Left colon (tissue), 2 donors: ENCODE results near the gene MAEA. TPM values are rescaled to one million over a fixed set of nuclear protein-coding genes. Genes with fewer than 3 reads are reported as not detected.

Experiments used
- ATAC-seq: fragments of 200-7000 bp; cut with Tn5 transposase; one replicate; pipeline ENCODE4 v1.9.1; 2020; ENCODE audit warnings: mild to moderate bottlenecking, moderate library complexity
- DNase-seq, 2 donors: peaks; one replicate each; pipeline ENCODE4 v3.0.0-alpha.2; 2020
- intact Hi-C, 2 donors: fragments of 100-400 bp; cut with DNase I in 1 of 2; cut with micrococcal nuclease in 1 of 2; formaldehyde crosslinking; loops; one replicate each; pipeline versions ENCODE4 v1.11.2 to v1.14.0; 2022; cut with DNase I, micrococcal nuclease
- long read RNA-seq: library from polyadenylated mRNA; unstranded; transcript quantifications from one replicate; pipeline ENCODE4 v2.0.0, GENCODE V29; 2021
- total RNA-seq, 2 donors: library from RNA; stranded (reverse); fragmentation: NEBNext Ultra II Directional; extraction: Animal tissue kit (Norgen Biotek cat#: 25700); gene quantifications; one replicate each; pipeline ENCODE4 v1.2.1, GENCODE V29; 2021
- donor health status: DM: no; HTN: no; CAD: no.
- donor health status: DM: yes; HTN: yes; CAD: no.

MAEA gene
- 100 to 1,000 TPM in 1 of 2 donors, 10 to 100 TPM in 1; 88.7 to 101 TPM for total RNA-seq
- long read RNA-seq, transcript MAEA-204 (4 exons, 2,069 nt), result minor isoform, 6 of 315 reads
- long read RNA-seq, transcript MAEA-202 (9 exons, 2,222 nt), result major isoform, 245 of 315 reads
- long read RNA-seq, partial matches to known transcripts, result 28 of 315 reads
- long read RNA-seq, other reads (novel, unspliced or antisense), result 31 of 315 reads

DNA sequence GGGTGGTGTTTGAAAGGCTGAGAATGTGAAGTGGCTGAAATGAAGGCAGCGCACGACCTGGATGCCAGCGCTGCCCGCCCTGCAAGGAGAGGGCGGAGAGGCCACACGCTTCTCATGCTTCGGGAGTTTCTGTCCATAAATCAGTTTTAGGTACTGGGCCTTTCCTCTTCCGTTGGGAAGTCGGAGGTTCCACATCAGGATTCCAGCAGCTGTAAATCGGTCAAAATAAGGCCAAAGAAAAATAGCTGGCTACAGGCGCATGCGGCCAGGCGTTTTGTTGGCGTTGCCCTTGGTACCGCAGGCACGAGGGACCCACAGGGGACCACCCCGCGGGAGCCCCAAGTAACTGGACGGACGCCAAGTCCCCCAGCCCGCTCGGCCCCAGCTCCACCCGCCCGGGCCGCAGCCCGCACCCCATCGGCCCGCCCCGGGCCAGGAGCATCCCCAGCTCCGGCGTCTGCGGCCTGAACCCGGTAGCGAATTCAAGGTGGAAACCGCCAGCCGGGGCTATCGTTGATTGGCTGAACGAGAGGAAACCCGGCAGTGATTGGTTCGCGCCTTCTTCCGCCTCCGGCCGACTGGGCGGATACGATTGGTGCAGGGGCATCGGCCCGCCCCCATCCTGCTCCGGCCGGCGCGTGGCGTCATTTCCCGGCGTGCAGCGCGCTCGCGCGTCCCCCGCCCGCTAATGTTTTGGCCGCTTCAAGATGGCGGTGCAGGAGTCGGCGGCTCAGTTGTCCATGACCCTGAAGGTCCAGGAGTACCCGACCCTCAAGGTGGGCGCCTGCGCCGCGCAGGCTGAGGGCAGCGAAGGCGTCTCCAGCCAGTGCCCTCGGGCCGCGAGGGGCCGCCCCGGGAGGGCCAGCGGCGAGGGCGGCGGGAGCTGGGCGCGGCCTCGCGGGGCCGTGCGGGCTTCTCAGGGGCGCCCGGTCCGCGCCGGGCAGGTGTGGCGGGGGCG, at the start of gene MAEA:
Gene MAEA (plus strand): TSS at position 685 of the 958 bp plus-strand sequence. CDS start 23 bp downstream, at position 708.
- DNase-seq (peak; percentile 97), ATAC-seq (peak; percentile 92)
- intact Hi-C loops, result no loop called here

DNA sequence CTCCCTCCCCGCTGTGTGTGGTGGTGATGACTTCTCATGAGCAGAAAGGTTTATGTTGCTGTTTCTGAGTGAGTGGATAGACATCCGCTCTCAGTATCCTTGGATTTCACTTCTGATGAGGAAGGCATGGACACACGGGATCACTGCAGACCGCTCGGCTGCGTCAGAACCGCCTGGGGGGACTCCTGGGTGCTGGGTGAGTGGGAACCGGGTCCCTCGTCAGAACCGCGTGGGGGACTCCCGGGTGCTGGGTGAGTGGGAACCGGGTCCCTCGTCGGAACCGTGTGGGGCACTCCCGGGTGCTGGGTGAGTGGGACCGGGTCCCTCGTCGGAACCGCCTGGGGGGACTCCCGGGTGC, 49.8 kb upstream of the MAEA start:
- DNase-seq (peak in 1 of 2 donors; percentile 16), ATAC-seq (no peak)
- intact Hi-C loops, result loop anchor here (10.0 kb wide), 2 partner anchors 75 to 105 kb away; partner anchors contain the start of gene UVSSA (in 1 of the 2)

DNA sequence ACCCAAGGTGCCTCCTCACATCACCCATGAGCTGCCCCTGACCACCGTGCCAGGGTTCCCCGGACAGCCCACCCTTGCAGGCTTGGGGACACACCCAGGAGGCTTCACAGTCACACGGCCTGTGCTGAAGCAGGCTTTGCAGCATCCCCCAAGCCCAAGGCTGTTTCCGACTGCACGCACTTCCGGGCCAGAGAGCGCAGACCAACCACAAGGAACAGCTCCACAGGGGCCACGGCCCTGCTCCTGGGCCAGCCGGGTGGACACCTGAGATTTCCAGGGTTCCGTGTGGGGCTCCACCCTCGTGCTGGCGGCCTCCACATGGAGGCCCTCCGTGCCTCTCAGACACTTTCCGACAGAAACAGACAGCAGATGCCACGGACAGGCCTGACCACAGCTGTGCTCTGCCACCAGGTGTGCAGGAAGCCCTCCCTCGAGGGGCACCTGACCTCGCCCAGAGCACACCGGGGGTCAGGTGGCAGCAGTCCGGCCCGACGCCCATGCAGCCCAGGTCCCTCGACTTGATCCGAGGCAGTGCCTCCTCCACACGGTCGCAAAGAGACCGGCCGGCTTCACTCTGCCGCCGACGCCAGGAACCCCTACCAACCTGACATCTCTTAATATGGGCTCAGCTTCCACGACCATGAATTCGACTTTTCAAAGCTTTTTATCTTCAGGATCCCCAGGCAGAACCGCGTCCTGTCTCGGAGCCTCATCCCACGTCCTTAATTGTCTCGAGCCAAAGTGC, 48.8 kb upstream of the MAEA start:
- intact Hi-C loops, result loop anchor here (10.0 kb wide), 2 partner anchors 76 to 104 kb away; partner anchors contain the start of gene UVSSA (in 1 of the 2)
- ATAC-seq (no peak), DNase-seq (peak in 1 of 2 donors; percentile 19)

DNA sequence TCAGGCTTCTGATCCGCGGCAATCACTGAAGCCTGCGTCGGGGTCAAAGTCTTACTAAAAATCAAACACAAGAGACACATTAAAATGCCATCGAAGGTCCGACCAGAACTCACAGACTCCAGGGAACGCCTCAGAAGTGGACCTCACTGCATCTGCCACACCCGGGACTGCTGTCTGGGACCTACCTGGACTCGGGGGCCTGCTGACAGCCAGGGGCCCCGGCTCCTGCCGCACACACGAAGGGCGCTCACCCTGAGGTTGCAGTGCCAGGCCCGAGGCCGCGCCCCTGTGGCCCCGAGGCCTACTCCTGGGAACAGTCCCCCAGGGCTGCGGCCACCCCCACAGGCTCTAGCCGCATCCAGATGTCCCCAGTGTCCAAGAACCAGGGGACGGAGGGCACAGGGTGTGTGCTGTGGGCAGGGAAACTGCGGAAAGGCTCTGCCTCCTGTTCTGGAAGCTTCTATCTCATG, 48.2 kb upstream of the MAEA start:
- intact Hi-C loops, result loop anchor here (10.0 kb wide), 2 partner anchors 77 to 103 kb away; partner anchors contain the start of gene UVSSA (in 1 of the 2)
- peak in 1 of 2 donors; percentile 26 for DNase-seq

DNA sequence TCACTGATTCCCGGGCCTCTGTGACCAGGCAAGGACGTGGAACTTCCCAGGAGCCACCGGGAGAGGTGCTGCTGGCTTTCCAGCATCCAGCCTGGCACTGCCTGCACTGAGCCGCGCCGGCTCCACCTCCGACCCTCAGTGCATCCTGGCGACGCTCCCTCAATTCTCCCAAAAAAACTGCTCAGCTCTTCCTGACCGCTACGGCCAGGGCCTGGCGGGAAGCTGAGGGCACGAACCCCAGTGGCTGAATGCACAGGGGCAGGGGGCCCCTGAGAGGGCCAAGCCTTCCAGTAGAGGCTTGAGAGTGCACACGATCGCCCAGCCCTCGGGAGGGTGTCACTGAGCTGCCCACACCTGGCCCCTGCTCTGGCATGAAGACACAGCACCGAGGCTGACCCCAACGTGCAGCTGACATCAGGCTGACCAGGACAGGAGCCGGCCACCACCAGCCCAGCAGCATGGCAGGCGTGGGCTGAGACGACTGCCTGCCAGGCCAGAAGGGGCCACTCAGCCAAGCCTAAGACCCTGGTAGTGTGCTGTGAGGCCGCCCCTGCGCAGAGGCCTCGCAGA, 47.7 kb upstream of the MAEA start:
- DNase-seq, result peak in 1 of 2 donors; percentile 20
- ATAC-seq, result peak; percentile 16
- intact Hi-C loops, result loop anchor here (10.0 kb wide), 2 partner anchors 77 to 103 kb away; partner anchors contain the start of gene UVSSA (in 1 of the 2)

More for the DNA sequence above, 48.2 kb upstream of the MAEA start:
- peak; percentile 75 for ATAC-seq

DNA sequence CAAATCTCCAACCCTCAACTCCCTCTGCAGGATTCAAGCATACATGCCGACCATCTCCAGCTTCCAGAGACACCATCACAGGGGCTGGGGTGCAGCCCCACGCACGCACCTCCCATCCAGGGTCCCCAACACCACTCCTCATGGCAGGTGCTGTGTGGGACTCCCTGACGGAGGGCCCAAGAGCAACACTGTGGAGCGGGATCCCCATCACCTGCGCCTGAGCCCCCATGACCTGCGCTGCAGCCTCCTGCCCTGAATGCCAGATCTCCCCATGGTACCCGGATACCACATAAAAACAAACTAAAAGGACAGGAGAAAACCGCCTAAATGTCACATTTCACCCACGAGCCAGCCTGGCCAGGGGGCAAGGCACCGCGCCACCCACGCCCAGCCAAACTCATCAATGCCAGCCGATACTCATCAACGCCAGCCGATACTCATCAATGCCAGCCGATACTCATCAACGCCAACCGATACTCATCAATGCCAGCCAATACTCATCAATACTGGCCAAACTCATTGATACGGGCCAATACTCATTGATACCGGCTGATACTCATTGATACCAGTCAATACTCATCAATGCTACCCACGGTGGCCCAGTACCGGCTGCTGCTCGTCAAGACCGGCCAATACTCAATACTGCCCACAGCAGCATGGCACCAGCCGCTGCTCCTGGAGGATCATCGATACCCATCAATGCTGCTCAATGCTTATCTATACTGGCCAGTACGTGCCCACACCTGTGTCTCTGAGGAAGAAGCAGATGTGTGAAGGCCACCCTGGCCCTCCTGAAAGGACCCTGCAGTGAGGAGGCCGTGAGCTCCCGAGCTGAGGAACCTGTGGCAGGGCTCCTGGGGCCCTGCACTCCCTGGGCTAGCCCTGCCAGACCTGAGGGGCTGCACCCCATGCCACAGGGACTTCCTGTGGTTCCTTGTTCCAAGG, 46.9 kb upstream of the MAEA start:
- no peak for ATAC-seq
- intact Hi-C loops, result loop anchor here (10.0 kb wide), 2 partner anchors 78 to 102 kb away; partner anchors contain the start of gene UVSSA (in 1 of the 2)

DNA sequence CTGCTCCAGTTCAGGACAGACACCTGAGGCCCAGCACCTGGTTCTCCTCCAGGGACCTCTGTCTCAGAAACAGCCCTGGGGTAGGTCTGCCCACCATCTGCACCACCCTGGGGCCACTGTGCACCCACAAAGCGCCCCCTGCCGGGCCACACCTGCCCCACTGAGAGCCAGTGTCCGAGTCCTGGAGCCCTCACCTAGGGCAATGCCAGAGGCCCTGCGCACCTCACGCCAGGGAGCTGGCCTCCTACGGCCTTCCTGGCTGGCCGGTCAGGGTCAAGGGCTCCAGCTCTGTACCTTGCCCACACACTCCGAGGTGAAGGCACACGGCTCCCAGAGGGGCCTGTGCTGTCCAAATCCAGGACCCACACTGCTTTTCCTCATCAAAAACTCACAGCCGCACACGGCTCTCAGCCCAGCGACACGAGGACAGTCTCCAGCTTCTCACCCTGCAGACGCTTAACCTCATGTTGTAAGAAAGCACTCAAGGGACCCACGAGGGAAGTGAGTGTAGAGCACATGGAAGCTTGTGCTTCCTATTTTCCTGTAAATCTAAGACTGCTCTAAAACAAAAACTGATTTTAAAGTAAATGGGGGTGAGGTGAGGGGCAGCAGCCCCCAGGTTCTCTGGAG, 46.1 kb upstream of the MAEA start:
- no peak for ATAC-seq
- peak in 1 of 2 donors; percentile 21 for DNase-seq
- intact Hi-C loops, result loop anchor here (10.0 kb wide), 2 partner anchors 79 to 101 kb away; partner anchors contain the start of gene UVSSA (in 1 of the 2)

More for the DNA sequence above, 46.9 kb upstream of the MAEA start:
- peak in 1 of 2 donors; percentile 18 for DNase-seq

DNA sequence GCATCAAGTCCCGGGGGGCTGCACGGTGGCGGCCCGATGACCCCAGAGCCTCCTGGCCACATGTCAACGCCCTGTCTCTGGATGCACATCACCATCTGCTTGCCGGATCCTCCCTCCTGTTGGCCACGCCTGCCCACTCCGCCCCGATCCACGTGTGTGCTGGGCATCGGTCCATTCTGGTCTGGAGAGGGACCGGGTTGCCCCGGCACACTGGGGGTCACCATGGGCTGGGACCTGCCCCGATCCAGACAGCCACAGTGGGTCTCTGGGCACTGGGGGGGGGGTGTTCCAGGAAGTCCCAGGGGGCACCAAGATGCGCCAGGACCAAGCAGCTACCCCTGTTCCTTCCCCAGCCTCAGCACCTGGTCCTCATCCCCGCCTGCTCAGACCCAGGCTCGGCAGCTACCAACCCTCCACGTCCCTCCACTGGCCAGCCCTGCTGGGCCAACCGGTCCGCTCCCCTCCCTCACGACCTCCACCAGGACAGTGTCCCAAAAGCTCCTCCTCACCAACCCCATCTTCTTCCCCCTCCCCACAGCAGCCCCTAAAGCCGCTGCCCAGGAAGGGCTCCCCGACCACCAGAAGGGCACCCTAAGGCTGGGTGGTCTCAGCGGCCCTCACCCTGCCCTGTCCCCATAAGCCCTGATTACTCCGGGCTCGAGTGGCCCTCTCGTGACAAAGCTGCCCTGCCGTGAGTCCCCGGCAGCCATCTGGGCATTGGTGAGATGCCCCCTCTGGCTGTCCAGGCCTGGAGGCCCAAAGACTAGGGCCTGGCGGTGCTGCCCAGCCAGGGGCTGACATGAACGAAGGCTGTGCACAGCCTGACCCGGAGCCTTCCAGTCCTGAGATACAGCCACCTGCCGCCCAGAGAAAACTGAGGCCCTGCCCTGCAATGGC, 45.4 kb upstream of the MAEA start:
- DNase-seq (peak in 1 of 2 donors; percentile 27), ATAC-seq (no peak)
- intact Hi-C loops, result loop anchor here (10.0 kb wide), 2 partner anchors 80 to 100 kb away; partner anchors contain the start of gene UVSSA (in 1 of the 2)

DNA sequence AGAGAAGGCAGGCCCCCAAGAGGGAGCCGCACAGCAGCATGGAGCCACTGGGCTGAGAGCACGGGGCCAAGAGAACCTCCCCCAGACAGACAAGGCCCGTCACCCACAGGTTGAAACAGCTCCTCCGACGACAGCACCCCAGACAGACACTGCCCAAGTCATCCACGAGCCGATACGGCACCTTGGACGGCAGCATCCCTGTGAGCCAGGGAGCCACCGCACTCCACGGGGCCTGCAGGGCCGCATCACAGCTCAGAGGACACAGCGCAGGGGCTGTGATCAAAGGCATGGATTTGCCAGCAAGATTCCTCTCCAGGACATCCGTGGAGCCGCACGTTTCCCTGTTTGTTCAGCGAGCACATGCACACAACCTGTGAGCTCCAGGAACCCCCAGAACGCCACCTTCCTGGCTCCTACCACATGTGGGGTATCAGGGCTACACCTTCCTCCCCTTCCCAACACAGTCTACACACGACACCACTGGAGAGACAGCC, 44.7 kb upstream of the MAEA start:
- intact Hi-C loops, result loop anchor here (10.0 kb wide), 2 partner anchors 80 to 100 kb away; partner anchors contain the start of gene UVSSA (in 1 of the 2)
- DNase-seq (no peak), ATAC-seq (no peak)

DNA sequence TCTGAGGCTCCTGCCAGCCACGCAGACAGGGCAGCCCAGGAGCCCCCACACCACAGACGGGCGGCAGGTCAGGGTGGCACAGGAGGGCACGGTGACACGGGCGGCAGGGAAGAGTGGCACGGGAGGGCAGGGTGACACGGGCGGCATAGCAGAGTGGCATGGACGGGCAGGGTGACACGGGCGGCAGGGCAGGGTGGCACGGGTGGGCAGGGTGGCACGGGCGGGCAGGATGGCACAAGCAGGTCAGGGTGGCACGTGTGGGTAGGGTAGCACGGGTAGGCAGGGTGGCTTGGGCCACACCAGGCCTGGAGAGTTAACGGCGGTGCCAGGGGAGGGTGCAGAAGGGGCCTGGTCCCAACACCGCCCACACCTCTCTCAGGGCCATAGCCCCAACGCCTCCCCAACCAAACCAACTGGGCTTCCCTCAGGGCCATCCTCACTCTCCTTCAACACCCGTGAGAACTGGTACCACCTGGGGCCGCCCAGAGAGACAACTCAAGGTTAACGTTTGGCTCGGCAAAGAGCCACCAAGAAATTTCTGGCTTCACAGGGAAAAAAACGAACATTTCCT, 44.1 kb upstream of the MAEA start:
- intact Hi-C loops, result loop anchor here (10.0 kb wide), 2 partner anchors 81 to 99 kb away; partner anchors contain the start of gene UVSSA (in 1 of the 2)
- ATAC-seq (no peak), DNase-seq (peak in 1 of 2 donors; percentile 21)

DNA sequence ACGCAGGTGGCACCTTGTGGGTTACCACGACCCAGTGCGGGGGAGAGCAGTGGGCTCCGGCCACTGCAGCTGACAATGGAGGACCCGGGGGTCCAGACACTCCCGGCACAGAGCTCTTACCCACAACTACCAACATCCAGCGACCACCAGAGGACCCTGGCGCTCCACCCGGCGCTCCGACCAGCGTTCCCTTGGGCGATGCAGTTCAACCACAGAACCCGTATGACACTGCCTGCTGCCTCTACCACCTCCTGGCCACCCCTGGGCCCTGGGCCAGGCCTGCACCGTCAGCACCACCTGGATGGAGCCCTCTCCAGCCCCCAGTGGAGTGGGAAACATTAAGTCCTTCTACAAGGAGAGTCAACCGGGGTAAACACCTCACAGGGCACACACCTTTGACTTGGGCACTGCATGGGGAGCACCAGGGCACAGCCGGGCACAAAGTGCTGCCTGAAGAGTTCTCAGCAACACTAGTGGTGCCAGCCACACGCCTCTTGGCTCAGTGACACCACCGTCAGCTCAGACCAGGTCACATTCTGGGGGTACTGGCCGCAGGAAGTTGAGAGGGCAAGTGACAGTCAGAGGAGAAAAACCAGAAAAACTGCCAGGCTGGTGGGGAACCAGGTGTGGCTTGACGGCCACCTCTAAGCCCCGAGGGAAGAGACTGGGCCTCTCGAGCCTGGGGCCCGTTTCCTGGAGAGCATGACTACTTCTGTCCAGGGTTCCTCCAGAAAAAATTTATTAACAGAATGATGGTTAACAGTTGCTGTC, 43.4 kb upstream of the MAEA start:
- intact Hi-C loops, result loop anchor here (10.0 kb wide), 2 partner anchors 81 to 99 kb away; partner anchors contain the start of gene UVSSA (in 1 of the 2)
- ATAC-seq (no peak), DNase-seq (peak in 1 of 2 donors; percentile 31)

DNA sequence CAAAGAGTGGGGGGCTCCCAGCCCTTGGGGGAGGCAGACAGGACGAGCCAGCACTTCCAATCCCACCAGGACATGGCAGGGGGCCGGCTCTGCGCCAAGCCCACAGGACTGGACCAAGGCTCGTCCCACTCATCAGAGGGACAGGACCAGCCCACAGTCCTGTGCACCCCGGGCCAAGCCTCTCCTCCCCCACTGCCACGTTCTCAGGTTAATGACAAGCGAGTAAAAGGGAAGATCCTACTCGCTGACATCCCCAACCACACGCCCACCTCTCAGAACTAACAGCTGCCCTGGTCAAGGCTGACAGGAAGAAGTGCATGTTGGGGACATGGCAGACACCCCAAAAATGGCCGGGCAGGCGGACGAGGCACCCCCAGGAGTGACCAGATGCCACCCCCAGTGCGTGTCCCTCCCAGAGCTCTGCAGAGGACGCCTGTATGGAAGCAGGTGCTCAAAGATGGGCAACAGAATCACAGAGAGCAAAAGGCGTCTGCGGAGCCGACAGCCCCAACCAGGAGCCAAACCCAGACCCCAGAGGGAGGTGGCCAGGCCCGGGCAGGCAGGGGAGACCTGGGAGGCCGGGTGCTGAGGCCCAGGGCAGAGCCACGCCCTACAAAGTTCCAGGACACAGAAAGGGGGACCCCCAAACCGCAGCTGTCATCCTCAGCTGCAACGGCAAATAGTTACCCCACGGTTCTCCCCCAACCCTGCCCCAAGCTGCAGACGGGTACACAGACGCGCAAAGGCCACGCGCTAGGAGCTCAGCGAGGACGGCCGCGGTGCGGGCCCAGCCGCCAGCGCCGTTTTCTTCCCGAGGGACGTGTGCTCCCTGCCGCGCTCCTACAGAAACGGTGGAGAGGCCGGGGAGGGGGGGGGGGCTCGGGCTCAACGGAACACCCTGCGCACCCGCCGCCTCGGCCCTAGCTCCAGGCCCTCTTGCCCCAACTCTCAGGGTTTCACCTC, 42.5 kb upstream of the MAEA start:
- intact Hi-C loops, result loop anchor here (10.0 kb wide), 2 partner anchors 82 to 98 kb away; partner anchors contain the start of gene UVSSA (in 1 of the 2)
- ATAC-seq (peak; percentile 8), DNase-seq (peak in 1 of 2 donors; percentile 31)

DNA sequence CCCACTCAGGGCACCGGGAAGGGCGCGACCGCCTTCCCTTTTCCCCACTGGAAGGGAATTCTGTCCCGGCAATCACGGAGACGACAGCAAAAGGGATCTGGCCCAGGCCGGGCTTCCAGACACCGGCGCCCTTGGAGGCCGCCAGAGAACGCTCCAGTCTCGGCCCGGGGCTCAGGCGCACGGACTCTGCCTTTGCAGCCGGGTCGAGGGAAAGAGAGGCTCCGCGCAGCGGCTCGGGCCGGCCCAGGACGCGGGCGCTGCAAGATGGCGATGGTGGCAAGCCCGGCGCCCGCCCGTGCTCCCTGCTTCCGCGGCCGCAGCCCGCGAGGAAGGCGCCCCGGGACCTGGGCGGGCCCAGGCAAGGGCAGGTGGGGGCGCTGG, 41.8 kb upstream of the MAEA start:
- ATAC-seq (peak; percentile 50), DNase-seq (no peak)
- intact Hi-C loops, result loop anchor here (10.0 kb wide), 2 partner anchors 83 to 97 kb away; partner anchors contain the start of gene UVSSA (in 1 of the 2)
